Cerebellar nuclear complex (tissue), 1 donor: ENCODE measurements around the gene PPARA.
"Not testable (repeated sequence)": the region's sequence is repeated elsewhere in the genome, so short reads cannot be mapped to it uniquely, and the experiment has no call there.

Experiments
- DNase-seq, 2 experiments: peaks; one replicate each; lab custom pipeline; 2025; lab: John Stamatoyannopoulos, UW

Gene PPARA

DNA sequence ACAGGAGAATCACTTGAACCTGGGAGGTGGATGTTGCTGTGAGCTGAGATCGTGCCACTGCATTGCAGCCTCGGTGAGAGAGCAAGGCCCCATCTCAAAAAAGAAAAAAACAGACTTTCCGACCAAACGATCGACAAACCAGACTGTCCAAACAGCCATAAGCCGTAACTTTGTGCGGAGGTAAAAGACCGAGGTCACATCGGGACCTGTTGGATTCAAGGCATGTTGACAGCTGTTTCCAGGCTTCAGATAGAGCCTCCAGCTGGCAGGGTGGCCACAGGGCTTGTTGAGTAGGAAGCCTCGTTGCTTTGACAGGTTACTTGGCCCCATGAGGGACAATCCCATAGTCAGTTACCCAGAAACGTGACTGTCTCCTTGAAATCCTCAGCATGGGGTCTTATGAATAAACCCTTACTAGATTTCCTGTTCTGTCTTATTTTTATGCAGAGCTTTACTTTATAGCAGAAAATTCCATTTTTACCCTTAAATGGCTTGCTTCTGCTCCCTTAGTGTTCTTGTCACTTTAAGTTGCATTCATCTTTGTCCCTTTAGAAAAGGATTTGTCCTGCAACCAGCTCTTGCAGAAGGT lies 22.3 kb downstream of the PPARA start:
- DNase-seq: no peak

DNA sequence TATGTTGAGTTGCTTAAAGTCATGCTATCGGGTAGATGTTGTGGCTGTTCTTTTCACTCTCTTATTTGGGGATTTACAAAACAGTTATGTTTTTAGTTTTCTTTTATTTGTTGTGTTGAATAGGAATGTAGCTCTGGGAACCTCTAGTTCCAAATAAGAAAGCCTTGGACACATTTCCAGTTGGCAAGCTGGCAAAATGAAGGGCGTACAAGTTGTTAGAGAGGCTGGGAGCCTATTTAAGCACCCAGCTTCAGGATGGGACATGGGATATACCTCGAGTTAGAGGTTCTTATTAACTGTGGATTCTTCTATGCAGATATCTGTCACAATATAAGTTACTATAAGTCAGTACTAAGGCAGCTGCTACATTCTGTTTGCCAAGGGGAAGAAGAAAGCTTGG lies 22.8 kb downstream of the PPARA start:
- no peak for DNase-seq

DNA sequence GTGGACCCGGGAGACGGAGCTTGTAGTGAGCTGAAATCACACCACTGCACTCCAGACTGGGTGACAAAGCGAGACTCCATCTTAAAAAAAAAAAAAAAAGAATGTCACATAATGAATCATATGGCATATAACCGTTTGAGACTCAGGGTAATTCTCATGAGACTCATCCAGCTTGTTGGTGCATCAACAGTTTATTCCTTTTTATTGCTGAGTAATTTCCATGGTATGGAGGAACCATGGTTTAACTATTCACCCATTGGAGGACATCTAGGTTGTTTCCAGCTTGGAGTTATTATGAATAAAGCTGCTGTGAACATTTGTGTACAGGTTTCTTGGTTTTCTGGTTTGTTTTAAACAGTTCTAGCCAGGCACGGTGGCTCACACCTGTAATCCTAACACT lies 25.3 kb downstream of the PPARA start:
- no peak for DNase-seq

DNA sequence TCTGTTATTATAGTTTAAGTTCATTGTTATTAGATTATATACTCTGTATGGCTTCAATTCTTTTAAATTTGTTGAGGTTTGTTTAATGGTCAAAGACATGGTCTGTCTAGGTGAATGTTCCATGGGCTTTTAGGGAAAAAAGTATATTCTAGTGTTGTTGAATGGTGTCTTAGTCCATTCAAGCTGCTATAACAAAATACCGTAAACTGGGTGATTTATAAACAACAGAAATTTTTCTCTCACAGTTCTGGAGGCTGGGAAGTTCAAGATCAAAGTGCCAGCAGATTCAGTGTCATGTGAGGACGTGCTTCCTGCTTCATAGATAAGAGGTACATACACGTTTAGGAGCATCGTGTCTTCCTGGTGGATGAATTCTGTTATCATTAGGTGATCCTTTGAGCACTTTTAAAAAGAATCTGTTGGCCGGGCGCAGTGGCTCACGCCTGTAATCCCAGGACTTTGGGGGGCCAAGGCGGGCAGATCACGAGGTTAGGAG lies 26.2 kb downstream of the PPARA start:
- DNase-seq: no peak

DNA sequence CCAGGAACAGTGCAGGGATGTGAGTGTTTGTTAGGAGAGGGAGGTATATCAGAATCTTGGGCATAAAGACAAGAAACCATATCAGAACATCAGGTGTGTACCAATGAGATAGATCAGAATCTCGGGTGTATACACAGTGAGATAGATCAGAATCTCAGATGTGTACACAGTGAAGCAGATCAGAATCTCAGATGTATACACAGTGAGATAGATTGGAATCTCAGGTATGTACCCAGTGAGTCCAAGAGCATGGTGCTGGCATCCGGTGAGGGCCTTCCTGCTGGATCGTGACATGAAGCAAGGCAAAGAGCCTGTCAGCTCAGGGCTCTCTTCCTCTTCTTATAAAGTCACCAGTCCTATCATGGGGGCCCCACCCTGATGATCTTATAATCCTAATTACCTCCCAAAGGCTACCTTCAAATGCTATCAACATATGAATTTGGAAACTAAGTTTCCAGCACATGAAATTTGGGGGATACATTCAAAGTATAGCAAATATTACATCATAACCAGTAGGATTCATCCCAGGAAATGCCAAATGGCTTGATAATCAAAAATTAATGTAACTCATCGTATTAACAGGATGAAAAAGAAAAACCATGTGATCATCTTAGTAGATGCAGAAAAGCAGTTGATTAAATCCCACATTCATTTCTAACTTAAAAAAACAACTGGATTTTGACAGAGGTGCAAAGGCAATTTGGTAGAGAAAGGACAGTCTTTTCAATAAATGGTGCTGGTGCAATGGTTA lies 28.6 kb downstream of the PPARA start:
- no peak for DNase-seq

DNA sequence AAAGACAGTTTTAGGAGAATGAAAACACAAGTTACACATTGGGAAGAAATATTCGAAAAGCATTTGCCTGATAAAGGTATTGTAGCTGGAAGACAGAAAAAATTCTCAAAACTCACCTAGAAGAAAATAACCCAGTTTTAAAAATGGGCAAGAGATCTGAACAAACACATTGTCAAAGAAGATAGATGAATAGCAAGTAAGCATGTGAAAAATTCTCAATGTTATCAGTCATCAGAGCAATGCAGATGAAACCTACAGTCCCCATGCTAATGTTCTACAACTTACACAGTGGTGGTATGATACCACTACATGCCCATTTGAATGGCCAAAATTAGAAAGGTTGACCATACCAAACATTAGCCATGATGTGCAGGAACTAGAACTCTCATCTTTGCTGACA lies 29.4 kb downstream of the PPARA start:
- DNase-seq: no peak

DNA sequence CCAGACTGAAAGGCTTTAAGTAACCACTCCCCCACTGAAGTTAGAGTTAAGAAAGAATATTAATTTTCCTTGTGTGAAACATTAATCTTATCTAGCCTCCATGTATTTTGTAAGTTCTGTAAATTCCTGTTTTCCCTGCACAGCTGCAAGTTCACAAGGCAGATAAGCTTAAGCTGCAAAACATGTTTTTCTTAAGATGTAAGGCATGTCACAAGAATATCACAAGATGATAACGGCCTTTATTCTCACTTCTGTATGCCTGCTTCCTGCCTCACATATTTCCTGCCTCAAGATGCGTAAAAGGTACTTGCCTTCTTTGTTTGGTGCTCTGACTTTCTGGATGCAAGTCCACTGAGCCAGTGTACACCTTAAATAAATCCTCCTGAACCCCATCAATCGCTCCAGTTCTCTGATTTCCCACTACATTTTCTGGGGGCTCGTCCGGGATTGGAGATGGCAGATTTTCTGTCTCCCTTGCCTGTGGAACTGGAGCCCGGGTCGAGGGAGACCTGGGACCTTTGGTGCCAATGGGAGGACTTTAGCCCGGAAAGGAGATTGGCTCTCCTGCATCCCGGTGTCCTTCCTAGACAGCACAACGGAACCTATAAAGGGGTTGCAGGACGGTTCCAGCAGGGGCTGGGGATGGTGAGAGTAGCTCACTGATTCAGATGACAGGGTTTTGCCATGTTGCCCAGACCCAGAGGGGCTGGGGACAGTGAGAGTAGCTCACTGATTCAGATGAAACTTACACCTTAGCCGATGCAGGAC lies 30.2 kb downstream of the PPARA start:
- no peak for DNase-seq

DNA sequence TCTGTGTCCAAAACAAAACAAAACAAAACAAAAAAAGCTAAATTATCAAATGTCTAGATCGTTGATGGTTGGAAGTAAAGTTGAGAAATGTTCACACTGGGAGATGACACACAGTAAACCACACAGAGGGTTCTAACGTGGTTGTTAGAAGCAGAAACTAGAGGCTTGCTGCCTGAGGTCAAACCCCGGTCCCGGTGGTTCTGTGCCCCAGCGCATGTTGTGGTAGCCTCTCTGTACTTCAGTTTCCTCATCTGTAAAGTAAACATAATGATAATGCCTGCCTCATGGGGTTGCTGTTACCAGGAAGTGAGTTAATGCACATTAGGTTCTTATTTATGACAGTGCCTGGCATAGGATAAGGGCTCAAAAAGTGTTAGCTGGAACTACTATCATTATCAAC lies 33.4 kb downstream of the PPARA start:
- DNase-seq: no peak

DNA sequence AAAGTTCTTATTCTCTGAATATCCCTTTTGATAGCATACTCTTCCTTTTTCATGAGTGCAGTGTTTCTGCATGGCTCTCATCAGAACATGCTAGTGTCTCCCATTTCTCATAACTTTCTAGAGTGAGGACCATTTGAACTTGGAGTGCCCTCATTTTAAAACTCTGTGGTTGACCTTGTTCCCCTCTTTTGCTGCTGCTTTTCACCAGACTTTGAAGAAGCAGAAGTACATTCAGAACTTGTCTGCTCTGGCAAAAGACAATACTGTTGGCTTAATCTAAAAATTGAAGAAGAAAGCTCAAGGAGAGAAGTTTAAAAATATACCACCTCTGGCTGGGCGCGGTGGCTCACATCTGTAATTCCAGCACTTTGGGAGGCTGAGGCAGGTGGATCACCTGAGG lies 35.0 kb downstream of the PPARA start:
- DNase-seq: no peak

DNA sequence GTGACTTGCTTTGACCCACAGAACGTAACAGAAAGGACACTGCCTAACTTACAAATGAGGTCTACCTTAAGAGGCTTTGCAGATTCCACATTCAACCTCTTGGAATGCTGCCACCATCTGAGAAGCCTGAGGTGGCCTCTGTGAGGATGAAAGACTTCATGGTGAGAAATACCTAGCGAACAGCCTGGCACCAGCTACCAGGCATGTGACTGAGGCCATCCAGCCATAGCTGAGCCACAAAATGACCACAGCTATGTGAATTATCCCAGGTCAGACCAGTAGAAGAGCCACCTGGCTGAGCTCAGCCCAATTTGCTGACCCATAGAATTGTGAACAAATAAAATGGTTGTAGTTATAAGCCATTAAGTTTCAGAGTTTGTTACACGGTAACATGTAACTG lies 37.5 kb downstream of the PPARA start:
- DNase-seq: no peak

DNA sequence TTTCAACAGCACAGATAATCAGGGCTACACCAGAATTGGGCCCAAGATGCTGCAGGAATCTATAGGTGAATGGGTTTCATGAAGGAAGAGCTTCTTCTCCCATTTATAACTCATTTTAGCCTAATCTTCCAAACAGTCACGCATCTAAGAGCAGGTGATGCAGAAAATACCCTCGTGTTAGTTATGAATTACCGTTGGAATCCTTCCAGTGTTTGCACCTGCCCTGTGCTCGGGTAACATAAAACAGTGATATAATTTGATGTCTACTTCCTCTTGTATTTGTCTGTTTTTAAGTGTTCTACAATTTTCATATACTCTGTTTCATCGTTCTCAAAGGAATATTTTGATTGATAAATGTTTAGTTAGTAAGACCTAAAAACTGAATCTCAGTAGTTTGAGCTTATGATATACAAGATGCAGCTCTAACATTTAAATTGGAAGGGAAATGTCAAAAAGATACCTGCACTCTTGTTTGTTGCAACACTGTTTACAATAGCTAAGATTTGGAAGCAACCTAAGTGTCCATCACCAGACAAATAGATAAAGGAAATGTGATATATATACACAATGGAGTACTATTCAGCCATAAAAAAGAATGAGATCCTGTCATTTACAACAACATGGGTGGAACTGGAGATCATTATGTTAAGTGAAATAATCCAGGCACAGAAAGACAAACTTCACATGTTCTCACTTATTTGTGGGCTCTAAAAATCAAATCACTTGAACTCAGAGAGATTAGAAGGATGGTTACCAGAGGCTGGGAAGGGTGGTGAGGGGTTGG lies 42.1 kb downstream of the PPARA start:
- DNase-seq: no peak

DNA sequence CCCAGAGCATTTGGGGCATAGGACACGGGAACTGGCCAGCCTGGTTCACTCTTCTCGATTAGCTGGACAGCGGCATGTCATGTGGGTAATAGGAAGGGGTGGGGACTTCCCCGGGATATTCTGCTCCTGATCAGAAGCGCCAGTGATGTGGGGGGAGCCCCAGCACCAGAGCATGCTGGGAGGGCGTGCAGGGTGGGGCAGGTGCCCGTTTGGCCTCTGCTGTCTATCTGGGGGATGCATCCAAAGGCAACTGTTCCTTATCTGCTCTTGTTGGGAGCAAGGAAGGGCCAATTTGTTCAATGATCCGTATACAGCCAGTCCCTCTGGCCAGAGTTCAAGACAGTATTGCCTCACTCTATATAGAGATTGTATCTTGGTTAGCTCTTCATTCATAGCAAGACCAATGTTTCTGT lies 43.6 kb downstream of the PPARA start:
- no peak for DNase-seq

DNA sequence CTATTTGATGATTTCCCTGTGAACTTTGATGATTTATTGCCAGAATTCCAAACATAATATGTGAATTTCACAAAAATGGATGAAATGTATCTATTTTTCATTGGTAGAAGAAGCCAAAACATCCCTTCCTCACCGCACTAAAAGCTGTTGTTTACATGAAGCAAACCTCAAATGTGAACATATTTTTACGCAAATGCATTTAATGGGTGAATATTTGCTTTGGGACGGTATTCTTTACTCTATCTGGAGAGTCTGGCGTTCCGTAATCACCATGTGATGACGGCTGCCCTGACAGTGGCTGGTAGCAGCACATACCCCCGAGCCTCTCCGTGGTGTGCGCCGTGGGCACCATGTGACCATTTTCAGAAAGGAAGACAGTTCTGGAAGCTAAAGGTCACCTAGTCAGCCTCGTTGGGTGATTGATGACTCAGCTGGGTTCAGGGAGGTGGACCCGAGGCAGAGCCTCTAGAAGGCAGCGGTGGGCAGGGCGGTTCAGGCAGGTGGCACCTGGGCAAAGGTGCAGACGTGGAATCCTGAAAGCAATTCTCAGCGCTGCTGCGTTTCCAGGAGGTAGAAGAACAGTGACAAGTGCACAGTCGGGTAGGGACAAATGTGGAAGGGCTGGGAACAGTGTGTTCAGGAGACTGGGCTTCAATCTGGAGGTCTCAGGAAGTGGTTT lies 45.3 kb downstream of the PPARA start:
- no peak for DNase-seq

DNA sequence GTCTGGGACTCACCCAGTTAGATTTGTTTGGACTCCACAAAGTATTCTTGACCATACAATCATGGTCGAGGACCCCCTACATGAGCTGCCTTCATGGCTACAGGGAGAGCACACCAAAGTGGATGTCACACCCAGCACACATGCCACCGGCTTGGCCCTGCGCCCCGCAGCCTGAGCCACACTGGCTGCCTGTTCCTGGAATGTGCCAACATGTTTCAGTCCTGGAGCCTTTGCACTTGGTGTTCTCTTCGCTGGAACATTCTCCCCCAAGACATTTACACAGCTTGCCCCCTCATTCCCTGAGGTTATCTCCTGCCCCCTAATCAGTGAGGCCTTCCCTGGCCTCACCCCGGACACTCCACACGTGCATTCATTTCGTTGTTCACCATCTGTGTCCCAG lies 46.0 kb downstream of the PPARA start:
- no peak for DNase-seq

DNA sequence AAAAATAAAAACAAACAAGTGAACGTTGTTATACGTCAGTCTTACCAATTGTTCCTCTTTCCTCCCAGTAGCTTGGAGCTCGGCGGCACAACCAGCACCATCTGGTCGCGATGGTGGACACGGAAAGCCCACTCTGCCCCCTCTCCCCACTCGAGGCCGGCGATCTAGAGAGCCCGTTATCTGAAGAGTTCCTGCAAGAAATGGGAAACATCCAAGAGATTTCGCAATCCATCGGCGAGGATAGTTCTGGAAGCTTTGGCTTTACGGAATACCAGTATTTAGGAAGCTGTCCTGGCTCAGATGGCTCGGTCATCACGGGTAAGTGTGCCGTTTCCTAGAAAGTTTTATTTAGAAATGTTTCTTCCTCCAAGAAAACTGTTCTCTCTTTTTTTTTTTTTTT lies 47.9 kb downstream of the PPARA start:
- no peak for DNase-seq

DNA sequence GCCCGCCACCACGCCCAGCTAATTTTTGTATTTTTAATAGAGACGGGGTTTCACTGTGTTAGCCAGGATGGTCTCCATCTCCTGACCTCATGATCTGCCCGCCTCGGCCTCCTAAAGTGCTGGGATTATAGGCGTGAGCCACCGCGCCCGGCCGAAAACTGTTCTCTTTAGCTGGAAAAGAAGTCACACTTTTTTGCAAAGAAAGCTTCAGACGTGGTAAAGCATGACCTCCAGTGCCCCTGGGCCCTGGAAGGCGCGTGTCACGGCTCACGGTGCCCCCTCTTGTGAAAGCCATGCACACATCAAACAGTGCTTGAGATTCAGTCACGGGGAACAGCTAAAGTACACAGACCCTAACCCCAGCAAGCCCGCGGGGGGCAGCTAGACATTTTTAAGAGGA lies 48.5 kb downstream of the PPARA start:
- not testable (repeated sequence) for DNase-seq

DNA sequence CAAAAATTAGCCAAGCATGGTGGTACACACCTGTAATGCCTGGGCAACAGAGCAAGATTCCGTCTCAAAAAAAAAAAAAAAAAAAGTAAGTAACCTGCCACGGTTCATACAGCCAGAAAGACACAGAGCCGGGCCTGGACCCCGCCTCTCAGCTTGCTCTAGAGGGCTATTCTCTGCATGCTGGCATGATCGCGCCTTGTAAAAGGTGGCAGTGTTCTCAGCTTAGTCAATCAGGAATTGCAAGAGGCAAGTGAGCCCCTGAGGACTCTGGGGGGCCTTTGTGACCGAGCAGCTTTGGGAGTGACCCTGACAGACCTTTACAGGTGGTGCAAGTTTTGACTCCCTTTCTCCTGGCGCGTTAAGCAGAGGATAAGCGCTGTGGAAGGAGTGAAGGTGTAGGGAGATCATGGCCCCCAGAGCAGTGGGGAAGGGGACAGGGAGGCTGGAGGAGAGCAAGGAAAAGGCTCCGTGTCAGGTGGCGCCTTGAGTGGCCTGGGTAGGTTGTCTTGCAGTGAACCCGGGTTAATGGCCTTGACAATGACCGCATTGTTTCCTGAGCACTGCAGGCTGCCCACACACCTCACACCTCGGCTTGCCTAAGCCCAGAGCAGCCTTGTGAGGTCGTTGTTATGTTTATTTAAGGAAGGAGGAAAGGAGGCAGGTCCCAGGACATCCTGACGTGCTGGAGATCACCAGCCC lies 50.9 kb downstream of the PPARA start:
- DNase-seq: no peak

DNA sequence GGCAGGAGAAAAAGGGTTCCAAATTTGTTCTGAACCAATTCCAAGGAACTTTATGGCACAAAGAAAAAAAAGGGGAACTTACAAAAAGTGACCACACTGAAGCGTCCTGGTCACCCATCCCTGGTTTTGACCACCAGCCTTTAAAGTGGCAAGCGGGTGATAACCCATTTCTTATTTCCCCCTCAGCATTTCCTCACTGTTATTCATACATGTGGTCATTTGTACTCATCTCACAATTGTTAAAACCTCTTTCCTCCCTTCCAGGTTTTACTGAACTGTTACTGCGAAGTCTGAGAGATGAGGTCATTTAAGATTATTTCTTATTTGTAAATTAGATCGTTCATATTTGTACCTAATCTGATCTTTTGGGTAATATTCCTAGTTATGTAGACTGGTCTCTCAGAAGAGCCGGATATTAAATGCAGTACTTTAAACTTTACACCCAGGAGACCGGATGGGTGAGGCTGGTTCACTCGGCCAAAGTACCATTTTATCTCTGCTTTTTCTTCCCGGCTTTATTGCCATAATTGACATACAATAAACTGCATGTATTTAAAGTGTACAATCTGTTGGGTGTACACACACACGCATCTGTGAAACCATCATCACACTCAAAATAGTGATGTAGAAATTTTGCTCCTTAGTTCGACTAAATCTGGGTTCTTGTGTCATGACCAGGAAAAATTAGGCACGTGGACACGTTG lies 52.7 kb downstream of the PPARA start:
- no peak for DNase-seq

DNA sequence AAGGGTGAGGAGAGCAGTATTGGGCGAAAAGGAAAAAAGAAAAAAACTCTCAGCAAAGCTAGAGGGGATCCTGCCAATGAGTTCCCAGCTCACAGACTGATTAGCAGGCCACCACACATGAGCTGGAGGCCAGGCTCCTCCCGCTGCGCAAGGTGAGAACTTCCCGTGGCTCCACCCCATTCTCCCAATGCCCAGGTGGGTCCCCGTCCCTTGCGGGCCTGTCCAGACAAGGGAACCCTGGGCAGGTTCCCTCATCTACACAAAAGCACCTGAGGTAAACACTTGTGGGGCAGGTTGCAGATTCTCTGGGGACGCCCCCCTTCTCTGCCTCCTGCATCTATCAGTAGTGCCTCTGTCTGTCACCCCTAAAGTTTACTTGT lies 53.3 kb downstream of the PPARA start:
- no peak for DNase-seq

DNA sequence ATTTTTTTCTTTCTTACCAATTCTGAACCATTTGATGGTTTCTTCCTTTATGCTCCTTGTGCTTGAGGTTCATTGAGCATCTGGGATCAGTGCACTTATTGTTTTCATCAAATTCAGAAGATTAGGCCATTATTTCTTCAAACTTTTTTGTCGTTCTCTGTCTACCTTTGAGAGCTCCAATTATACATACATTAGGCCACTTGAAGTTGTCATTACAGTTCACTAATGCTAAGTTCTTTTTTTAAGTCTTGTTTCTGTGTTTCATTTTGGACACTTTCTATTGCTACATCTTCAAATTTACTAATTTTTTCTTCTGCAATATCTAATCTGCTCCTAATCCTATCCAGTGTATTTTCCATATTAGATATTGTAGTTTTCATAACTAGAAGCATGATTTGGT lies 58.9 kb downstream of the PPARA start:
- no peak for DNase-seq

DNA sequence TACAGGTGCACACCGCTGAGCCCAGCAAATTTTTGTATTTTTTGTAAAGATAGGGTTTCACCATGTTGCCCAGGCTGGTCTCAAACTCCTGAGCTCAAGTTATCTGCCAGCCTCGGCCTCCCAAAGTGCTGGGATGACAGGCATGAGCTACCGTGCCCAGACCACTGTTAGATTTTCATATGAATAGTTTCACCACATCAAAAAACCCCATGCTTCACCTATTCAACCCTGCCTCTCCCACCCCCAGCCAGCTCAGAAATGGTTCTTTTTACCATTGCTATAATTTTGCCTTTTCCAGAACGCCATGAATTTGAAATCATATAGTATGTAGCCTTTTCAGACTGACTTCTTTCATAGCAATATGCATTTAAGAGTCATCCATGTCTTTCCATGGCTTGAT lies 61.9 kb downstream of the PPARA start:
- DNase-seq: no peak
